B cell (primary cell): ENCODE data around the gene TMEM140.

Experiments used
- EZH2 ChIP-seq: IDR thresholded peaks from 2 replicates; pipeline ENCODE4 v1.6.1; 2012; ENCODE audit warnings: borderline replicate concordance, low read depth, mild to moderate bottlenecking, moderate library complexity, low read length; ENCODE audit not compliant: insufficient read depth, poor library complexity, severe bottlenecking
- TF ChIP-seq, protein P1 (sequence below): fragments of 200-600 bp; IDR thresholded peaks from one replicate; pipeline ENCODE4 v1.8.0; 2022; ENCODE audit warnings: antibody characterized with exemption, mild to moderate bottlenecking

DNA sequence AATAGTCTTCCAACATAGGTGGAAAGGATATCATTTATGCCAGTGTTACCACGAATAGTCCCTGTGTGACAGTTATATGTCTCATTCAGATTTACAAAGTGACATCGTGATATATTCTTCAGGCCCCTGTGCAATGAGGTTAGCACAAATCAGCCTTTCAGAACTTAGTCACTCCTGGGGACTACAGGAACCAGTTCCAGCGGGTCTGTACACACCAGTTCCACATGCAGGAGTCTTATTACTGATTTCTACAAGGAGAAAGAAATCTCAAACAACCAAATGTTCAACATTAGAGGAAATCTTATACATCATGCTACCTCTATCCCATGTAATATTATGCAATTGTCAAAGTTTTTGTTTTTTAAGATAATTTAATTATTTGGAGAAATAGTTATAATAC lies 67.8 kb downstream of the TMEM140 start:
- no peak for TF ChIP-seq EZH2
- TF ChIP-seq, protein P1, sequence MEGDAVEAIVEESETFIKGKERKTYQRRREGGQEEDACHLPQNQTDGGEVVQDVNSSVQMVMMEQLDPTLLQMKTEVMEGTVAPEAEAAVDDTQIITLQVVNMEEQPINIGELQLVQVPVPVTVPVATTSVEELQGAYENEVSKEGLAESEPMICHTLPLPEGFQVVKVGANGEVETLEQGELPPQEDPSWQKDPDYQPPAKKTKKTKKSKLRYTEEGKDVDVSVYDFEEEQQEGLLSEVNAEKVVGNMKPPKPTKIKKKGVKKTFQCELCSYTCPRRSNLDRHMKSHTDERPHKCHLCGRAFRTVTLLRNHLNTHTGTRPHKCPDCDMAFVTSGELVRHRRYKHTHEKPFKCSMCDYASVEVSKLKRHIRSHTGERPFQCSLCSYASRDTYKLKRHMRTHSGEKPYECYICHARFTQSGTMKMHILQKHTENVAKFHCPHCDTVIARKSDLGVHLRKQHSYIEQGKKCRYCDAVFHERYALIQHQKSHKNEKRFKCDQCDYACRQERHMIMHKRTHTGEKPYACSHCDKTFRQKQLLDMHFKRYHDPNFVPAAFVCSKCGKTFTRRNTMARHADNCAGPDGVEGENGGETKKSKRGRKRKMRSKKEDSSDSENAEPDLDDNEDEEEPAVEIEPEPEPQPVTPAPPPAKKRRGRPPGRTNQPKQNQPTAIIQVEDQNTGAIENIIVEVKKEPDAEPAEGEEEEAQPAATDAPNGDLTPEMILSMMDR: no peak
